Activated naive CD4-positive, alpha-beta T cell (primary cell): ENCODE results near the gene PDLIM4.

Experiments used
- DNase-seq, 4 experiments: peaks; one replicate each; lab custom pipeline; 2025; lab: John Stamatoyannopoulos, UW

PDLIM4 gene

GRCh38 chr5:132305420-132305819 is 47.9 kb downstream of the PDLIM4 start:
- DNase-seq = no peak

- DNase-seq = no peak
Observed at GRCh38 chr5:132308701-132309100, 51.2 kb downstream of the PDLIM4 start.

DNA sequence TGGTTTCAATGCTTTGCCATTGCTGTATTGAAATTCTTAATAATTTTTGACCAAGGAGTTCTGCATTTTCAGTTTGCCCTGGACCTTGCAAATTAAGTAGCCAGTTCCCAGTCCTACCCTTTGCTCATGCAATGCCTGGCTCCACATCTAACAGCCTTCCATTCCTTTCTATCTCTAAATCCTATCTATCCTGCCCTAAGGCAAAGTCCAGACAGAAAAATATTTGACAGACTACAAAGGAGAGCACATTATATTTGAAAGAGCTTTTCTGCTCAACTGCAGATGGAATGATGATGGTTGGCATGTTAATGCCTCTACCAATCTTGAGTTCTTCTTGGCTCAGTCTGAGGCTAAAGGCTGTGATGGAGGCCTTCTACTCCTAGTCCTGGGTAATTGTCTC is 52.2 kb downstream of the PDLIM4 start:
- DNase-seq = no peak

- no peak for DNase-seq
Observed at GRCh38 chr5:132310141-132310834, 52.8 kb downstream of the PDLIM4 start.

GRCh38 chr5:132313366-132313765 is 55.9 kb downstream of the PDLIM4 start:
- no peak for DNase-seq

GRCh38 chr5:132313961-132314432 is 56.5 kb downstream of the PDLIM4 start:
- no peak for DNase-seq

- no peak for DNase-seq
Observed at GRCh38 chr5:132315529-132316067, 58.1 kb downstream of the PDLIM4 start.

- no peak for DNase-seq
Observed at GRCh38 chr5:132319975-132320374, 62.5 kb downstream of the PDLIM4 start.

DNA sequence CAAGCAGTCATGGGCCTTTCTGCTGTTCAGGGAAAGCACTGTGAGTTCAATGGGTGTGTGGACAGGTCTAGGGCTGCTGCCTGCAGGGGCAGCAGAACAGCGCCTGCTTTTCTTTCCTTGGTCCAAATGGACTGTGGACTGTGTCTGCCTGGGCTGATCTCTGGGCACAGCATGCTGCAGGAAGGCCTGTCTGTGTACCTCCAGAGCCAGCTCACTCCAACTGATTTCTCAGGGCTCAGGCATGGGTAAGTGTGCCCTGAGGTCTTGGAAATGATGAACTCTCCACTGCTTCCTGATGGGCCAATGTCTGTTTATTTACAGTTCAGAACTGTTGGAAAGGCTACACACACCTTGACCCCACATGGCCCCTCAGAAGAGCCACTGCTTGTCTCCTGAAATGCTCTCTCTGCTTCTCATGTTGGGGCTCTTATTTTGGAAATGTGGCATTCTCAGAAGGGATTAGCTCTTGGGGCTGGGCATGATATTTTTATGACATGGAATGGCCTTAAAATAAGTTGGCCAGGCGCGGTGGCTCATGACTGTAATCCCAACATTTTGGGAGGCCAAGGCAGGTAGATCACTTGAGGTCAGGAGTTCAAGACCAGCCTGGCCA is 63.7 kb downstream of the PDLIM4 start:
- no peak for DNase-seq

DNA sequence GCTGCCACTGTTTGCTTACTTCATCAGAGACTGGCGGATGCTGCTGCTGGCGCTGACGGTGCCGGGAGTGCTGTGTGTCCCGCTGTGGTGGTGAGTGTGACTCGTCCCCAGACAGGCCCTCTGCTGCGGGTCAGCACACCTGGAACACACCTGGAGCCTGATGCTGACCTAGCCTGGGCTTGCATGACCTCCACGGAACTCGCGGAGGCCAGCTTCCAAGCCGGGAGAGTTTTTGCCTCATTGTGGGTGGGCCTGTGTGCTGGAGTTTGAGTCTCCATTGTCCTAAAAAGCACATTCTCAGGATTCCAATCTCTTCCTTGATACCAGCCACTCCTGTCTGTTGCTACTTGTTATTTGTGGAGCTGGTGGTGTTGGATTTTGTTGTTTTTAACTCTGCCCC is 64.8 kb downstream of the PDLIM4 start:
- DNase-seq = no peak
